Hepatocyte (in vitro differentiated cells): Measurements from ENCODE around the gene SP100.

Experiments used
- CTCF ChIP-seq: fragments of 200-600 bp; sonication (generic); IDR thresholded peaks from 2 replicates; pipeline ENCODE4 v1.5.1; 2016; ENCODE audit warnings: antibody characterized with exemption, mild to moderate bottlenecking; ENCODE audit not compliant: poor library complexity
- EZH2 ChIP-seq: fragments of 200-600 bp; sonication (generic); IDR thresholded peaks from 2 replicates; pipeline ENCODE4 v1.6.1; 2016; ENCODE audit warnings: antibody characterized with exemption, mild to moderate bottlenecking, borderline replicate concordance

- no peak for TF ChIP-seq CTCF
- TF ChIP-seq EZH2 = no peak
Measured at GRCh38 chr2:230414302-230414701, 1.7 kb upstream of the SP100 start.
